H1 (cell line): Measurements from ENCODE around the gene ZNF211.

Experiments
- CHD1 ChIP-seq: IDR thresholded peaks from 2 replicates; pipeline ENCODE4 v1.6.1; 2012; ENCODE audit warnings: low read depth, low read length, improper control_type of control experiment
- EP300 ChIP-seq, 2 experiments: IDR thresholded peaks; 1 replicate in 1 of 2; 2 replicates in 1 of 2; pipeline ENCODE4 v1.6.1; 2011 to 2012; ENCODE audit warnings: low read depth in 2 of 2, low read length in 2 of 2, mild to moderate bottlenecking in 2 of 2, borderline replicate concordance in 1 of 2, inconsistent platforms in 1 of 2, moderate library complexity in 1 of 2
- EZH2 ChIP-seq: fragments of 200-600 bp; sonication (generic); IDR thresholded peaks from 2 replicates; pipeline ENCODE4 v1.7.1; 2012; ENCODE audit warnings: low read depth, mild to moderate bottlenecking, moderate library complexity, low read length, inconsistent platforms; ENCODE audit not compliant: severe bottlenecking
- GTF2F1 ChIP-seq: IDR thresholded peaks from 2 replicates; pipeline ENCODE4 v1.6.1; 2012; ENCODE audit warnings: low read depth, low read length, improper control_type of control experiment, borderline replicate concordance
- JUND ChIP-seq: IDR thresholded peaks from 2 replicates; pipeline ENCODE4 v1.6.1; 2011; ENCODE audit warnings: mild to moderate bottlenecking, improper control_type of control experiment, low read length
- PHF8 ChIP-seq: fragments of 200-600 bp; sonication (generic); conservative IDR thresholded peaks from 2 replicates; pipeline ENCODE4 v1.7.1; 2012; ENCODE audit warnings: low read depth, mild to moderate bottlenecking, inconsistent platforms, low read length, moderate library complexity
- POLR2A ChIP-seq, 2 experiments: IDR thresholded peaks; 1 replicate in 1 of 2; 2 replicates in 1 of 2; pipeline ENCODE4 v1.6.1; 2011; ENCODE audit warnings: low read depth in 2 of 2, low read length in 2 of 2, mild to moderate bottlenecking in 2 of 2; ENCODE audit errors: control extremely low read depth in 1 of 2
- POLR2AphosphoS5 ChIP-seq: IDR thresholded peaks from 2 replicates; pipeline ENCODE4 v1.6.1; 2011; ENCODE audit warnings: low read depth, low read length
- SIN3A ChIP-seq, 2 experiments: IDR thresholded peaks in 1 of 2; conservative IDR thresholded peaks in 1 of 2; 2 replicates each; pipeline ENCODE4 v1.6.1; 2011 to 2012; ENCODE audit warnings: low read length in 2 of 2, improper control_type of control experiment in 1 of 2, low read depth in 1 of 2, mild to moderate bottlenecking in 1 of 2
- SP1 ChIP-seq: IDR thresholded peaks from 2 replicates; pipeline ENCODE4 v1.6.1; 2011; ENCODE audit warnings: low read depth, low read length
- TF ChIP-seq, protein P1 (sequence below), 3 experiments: IDR thresholded peaks; 1 replicate in 2 of 3; 2 replicates in 1 of 3; pipeline versions ENCODE4 v1.5.1 to v1.6.1; 2011; ENCODE audit warnings: low read length in 3 of 3, mild to moderate bottlenecking in 3 of 3, inconsistent platforms in 2 of 3, low read depth in 1 of 3, moderate library complexity in 1 of 3; ENCODE audit not compliant: insufficient read depth in 1 of 3; ENCODE audit errors: control extremely low read depth in 1 of 3
- TF ChIP-seq, protein P2 (sequence below): IDR thresholded peaks from 2 replicates; pipeline ENCODE4 v1.6.1; 2011; ENCODE audit warnings: low read depth, mild to moderate bottlenecking, low read length; ENCODE audit not compliant: insufficient read depth

DNA sequence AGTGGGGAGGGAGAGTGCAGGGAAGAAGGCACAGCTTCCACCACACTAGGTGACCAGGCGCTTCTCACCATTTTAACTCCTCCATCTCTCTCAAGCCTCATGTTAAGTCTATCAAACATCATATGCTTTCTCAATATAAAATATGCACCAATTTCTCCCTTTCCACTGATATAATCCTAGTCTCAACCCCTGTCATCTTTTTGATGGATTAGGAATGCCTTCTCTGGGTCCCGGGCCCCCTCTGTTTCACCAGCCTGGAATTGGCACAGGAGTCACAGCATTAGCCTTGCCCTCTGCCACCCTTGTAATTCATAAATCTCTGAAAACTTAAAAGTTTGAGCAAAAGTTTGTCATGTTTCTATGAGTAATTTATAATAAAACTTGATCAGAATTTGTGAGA, 35.7 kb downstream of the ZNF211 start, which contains the start of gene ZSCAN4:
- TF ChIP-seq POLR2AphosphoS5 = no peak
- TF ChIP-seq, protein P1, sequence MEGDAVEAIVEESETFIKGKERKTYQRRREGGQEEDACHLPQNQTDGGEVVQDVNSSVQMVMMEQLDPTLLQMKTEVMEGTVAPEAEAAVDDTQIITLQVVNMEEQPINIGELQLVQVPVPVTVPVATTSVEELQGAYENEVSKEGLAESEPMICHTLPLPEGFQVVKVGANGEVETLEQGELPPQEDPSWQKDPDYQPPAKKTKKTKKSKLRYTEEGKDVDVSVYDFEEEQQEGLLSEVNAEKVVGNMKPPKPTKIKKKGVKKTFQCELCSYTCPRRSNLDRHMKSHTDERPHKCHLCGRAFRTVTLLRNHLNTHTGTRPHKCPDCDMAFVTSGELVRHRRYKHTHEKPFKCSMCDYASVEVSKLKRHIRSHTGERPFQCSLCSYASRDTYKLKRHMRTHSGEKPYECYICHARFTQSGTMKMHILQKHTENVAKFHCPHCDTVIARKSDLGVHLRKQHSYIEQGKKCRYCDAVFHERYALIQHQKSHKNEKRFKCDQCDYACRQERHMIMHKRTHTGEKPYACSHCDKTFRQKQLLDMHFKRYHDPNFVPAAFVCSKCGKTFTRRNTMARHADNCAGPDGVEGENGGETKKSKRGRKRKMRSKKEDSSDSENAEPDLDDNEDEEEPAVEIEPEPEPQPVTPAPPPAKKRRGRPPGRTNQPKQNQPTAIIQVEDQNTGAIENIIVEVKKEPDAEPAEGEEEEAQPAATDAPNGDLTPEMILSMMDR (IDR thresholded peaks at IDR 0.05; ENCODE audit: control extremely low read depth in 1 of 3, insufficient read depth in 1 of 3, low read depth in 1 of 3, low read length in 3 of 3) = no peak
- no peak for TF ChIP-seq JUND
- TF ChIP-seq EP300 (IDR thresholded peaks at IDR 0.05; ENCODE audit: borderline replicate concordance in 1 of 2, low read depth in 2 of 2, low read length in 2 of 2) = no peak
- no peak for TF ChIP-seq EZH2
- no peak for TF ChIP-seq POLR2A (IDR thresholded peaks at IDR 0.05; ENCODE audit: control extremely low read depth in 1 of 2, low read depth in 2 of 2, low read length in 2 of 2)
- TF ChIP-seq CHD1 = no peak
- TF ChIP-seq, protein P2, sequence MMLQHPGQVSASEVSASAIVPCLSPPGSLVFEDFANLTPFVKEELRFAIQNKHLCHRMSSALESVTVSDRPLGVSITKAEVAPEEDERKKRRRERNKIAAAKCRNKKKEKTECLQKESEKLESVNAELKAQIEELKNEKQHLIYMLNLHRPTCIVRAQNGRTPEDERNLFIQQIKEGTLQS = no peak
- TF ChIP-seq GTF2F1 = no peak
- TF ChIP-seq SIN3A (conservative IDR thresholded peaks at IDR 0.05 in 1 of 2, IDR thresholded peaks at IDR 0.05 in 1 of 2; ENCODE audit: low read depth in 1 of 2, low read length in 2 of 2) = no peak
- TF ChIP-seq PHF8 = no peak
- no peak for TF ChIP-seq SP1
